NCI-H2196 (cell line): ENCODE measurements around the gene DPM1.

ENCODE experiments used
- DNase-seq: peaks from one replicate; lab custom pipeline; 2025; ENCODE audit not compliant: unreplicated experiment; lab: John Stamatoyannopoulos, UW

Gene DPM1

DNA sequence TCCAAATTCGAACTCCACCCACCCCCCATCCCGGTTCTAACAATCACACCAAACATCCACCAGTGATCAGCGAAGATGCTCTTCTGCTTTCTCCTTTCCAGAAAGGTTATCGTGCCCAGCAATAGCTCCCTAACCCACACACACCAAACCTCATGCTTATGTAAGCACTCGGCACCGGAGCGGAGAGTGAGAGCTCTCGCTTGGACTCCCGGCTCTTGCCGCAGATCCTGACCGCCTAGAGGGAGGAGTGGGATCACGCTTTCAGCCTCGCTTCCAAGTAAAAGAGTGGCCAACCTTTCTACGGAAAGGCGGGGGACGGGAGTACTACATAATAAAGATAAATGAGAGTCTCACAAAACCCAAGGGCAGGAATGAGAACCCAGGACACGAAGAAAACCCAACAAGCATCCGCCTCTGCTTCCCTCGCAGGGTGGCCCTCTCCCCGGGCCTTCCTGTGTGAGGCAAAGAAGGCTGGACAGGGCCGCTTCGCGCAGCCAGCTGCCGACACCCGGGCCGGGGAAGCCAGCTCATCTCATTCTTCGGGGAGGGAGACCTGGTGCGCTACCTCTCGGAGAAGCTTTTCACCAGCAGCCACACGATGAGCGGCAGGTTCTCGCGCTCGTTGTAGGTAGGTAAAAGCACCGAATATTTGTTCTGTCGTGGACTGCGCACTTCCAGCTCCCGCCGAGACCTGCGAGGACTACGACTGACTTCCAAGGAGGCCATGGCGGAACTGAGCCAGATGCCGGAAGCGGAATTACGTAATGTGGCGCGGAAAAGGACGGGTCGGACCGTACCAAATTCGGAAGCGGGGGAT, at the start of gene DPM1:
TSS of gene DPM1 (minus strand) at position 735 of the 817 bp plus-strand sequence. CDS start at position 726, 9 bp downstream.
- DNase-seq: peak; percentile 94

- no peak for DNase-seq
These were observed 46.9 kb upstream of the DPM1 start for GRCh38 chr20:51005214-51005613.

GRCh38 chr20:51004781-51005180, 46.4 kb upstream of the DPM1 start:
- no peak for DNase-seq

GRCh38 chr20:51004305-51004727, 46.0 kb upstream of the DPM1 start:
- no peak for DNase-seq

DNA sequence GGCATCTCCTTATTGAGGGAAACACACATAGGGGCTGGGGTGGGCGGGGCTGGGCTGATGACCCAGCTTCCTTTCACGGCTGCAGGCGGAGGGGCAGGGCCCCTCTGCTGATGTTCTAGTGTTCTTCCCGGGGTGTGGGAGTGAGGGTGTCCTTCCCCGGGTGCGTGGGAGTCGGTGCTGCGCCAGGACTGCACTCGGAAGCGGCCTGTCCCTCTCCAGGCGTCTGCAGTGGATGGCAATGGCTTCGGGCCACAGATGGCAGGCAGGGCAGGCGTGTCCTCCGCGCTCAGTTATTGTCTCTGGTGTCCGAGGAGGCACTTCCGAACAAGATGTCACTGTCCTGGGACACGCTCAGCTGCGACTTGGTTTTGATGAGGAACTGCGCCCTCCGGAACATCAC, 45.4 kb upstream of the DPM1 start:
- no peak for DNase-seq

DNA sequence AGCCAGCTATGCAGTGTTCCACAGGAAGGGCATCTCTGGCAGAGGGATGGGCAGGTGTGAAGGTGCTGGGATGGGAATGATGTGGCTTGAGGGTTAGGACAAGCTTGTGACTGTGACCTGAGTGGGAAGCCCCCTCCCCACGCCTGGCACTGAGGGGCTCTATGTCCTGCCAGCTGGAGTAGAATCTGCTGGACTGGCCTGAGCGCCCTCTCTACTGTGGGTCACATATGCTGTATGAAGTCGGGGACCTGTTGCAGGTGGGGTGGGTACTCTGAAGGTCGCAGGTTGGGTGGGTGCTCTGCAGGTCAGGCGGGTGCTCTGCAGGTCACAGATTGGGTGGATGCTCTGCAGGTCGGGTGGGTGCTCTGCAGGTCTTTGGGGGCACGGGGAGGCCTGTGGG, 44.3 kb upstream of the DPM1 start:
- no peak for DNase-seq

DNA sequence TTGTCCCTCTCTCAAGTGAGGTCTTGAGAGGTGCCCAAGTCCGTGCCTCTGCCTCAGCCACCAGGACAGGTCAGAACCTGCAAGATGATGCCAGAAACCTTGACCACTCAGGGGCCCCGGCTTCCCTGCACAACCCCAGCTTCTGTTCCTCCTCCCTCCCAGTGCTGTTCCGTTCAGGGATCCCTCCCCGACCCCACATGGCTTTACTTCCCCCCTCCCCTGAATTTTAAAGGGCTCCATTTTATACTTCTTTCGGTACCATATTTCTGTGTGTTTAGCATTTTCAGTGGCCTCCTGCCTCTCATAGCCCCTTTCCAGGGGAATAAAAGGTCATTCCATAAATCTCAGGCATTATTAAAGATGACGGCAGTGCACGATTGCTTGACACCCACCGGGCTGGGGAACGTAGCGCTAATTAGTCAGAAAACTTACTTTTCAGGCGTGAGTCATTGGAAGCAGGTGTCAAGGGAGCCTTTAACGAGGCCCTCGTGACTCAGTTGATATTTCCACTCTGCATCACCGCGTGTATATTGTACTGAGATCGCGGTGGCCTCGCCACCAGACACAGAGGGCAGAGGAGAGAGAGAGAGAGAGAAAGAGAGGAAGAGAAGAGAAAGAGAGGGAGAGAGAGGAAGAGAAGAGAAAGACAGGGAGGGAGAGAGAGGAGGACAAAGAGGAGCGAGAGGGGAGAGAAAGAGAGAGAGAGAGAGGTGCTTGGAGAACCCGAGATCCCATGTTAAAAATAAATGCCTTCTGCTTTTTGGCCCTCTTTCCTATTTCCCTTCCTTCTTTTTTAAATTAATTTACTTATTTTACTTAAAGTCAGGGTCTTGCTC, 43.3 kb upstream of the DPM1 start:
- no peak for DNase-seq

DNA sequence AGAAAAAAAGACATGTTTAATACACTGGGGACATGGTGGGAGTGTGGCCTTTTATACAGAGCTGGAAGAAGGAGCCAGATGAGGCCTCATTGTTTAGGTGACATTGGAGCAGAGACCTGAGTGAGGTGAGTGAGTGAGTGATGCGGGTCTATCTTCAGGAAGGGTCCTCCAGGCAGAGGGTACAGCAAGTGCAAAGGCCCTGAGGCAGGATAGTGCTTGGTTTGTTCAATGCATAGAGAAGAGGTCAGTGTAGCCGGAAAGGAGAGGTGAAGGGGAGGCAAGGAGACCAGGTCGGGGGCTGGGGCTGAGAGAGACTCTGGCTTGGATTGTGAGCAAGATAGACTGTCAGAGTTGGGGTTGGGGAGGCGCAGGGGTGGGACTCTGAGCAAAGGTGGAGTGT, 41.0 kb upstream of the DPM1 start:
- no peak for DNase-seq

GRCh38 chr20:50996901-50997865, 38.9 kb upstream of the DPM1 start:
- no peak for DNase-seq

GRCh38 chr20:50995506-50995905, 37.2 kb upstream of the DPM1 start:
- DNase-seq: no peak

- no peak for DNase-seq
These were observed 35.5 kb upstream of the DPM1 start for GRCh38 chr20:50993876-50994275.

DNA sequence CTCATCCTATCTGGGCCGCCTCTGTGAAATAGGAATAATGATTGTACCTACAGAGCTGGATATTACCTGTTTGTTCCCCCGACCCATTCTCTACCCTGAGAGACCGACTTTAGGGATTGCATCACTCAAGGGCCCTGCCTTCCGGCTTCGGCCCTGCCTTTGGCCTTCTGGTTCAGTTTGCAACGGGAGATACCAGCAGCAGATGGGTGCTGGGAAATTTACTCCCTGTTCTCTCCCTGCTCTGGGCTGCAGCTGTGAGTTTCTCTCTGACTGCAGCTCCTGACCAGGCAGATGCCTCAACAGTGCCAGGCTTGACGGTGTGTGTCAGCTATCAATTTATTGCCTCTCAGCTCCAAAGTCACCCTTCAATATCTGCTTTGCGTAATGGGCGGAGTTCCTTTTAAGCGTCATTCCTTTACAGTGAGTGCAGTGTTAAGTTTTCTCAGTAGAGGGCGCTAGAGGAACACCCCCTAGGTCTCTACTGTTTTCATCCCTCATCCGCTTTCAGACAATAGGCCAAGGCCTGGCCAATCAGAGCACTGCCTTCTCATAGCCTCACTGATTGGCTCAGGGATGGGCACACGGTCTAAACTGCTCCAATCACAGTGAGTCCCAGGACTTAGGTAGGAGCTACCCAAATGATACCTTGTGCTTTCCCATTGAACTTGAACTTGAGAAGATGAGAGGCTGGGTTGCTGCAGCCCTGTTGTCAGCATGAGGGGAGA, 34.6 kb upstream of the DPM1 start:
- DNase-seq: peak; percentile 41

- no peak for DNase-seq
These were observed 34.0 kb upstream of the DPM1 start for GRCh38 chr20:50992336-50992732.

- no peak for DNase-seq
These were observed 32.7 kb upstream of the DPM1 start for GRCh38 chr20:50991076-50991475.

DNA sequence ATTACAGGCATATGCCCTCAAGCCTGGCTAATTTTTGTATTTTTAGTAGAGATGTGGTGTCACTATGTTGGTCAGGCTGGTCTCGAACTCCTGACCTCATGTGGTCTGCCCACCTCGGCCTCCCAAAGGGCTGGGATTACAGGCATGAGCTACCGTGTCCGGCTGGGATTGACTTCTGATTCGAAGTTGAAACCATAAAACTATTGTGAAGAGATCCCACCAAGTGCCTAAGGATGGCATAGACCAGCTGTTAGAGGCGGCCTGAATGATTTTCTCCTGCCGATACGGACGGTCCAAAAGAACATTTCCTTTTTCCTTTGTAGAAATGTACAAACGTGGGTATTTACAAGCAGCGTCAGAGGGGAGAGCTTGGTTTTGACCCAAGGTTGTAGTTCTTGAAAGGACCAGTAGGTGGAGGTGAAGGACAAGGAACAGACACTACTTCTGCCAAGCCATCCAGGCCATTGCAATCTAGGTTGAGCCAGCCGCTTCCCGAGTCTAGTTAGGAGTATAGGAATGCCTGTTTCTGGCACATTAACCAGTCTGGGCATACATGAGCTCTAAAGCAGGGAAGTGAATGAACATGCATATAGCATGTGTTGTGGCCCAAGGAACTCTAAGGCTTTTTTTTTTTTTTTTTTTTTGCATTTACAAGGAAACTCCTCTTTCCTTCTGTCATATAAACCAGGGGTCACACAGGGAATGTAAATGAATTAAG, 29.3 kb upstream of the DPM1 start:
- peak; percentile 85 for DNase-seq

DNA sequence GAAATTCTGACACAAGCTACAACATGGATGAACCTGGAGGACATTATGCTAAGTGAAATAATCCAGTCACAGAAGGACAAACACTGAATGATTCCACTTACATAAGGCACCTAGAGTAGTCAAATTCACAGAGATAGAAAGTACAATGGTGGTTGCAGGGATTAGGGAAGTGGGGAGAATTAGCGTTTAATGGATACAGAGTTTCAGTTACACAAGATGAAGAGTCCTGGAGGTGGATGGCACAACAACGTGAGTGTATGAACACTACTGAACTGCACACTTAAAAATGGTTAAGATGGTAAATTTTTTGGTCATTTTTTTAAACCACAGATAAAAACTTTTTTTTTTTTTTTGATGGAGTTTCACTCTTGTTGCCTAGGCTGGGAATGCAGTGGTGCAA, 25.0 kb upstream of the DPM1 start:
- DNase-seq: no peak

GRCh38 chr20:50982363-50982762, 24.0 kb upstream of the DPM1 start:
- DNase-seq: peak; percentile 38

DNA sequence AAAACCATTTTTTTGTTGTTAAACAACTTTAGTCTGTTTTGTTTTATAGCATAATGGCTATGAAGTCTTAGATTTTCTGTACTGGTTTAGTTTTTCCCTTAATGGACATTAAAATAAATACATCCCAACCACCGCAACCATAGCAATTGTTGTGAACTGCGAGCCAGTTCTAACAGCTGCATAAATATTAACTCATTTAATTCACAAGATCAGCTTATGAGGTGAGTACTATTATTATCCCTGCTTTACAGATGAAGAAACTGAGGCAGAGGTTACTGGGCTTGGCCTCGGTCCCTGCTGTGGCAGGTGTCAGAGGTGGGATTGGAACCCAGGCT, 23.3 kb upstream of the DPM1 start:
- no peak for DNase-seq

- peak; percentile 69 for DNase-seq
These were observed 22.8 kb upstream of the DPM1 start for GRCh38 chr20:50980851-50981713.
